Chondrocyte (in vitro differentiated cells): ENCODE data around the gene ZNF354C. TPM values are rescaled to one million over a fixed set of nuclear protein-coding genes. Genes with fewer than 3 reads are reported as not detected.
"Not testable (repeated sequence)": the region's sequence is repeated elsewhere in the genome, so short reads cannot be mapped to it uniquely, and the experiment has no call there.

ENCODE experiments used
- DNase-seq: peaks from one replicate; pipeline ENCODE4 v3.0.0; 2021; ENCODE audit warnings: mixed read lengths, low spot score
- H3K27ac Mint-ChIP-seq: one replicate; pipeline ENCODE4 v1.8.0; 2021; ENCODE audit warnings: mild to moderate bottlenecking, moderate library complexity, mixed read lengths; ENCODE audit not compliant: unreplicated experiment
- H3K27me3 Mint-ChIP-seq: 2 replicates; pipeline ENCODE4 v1.8.0; 2021; ENCODE audit warnings: low read depth, mixed read lengths
- H3K36me3 Mint-ChIP-seq: 2 replicates; pipeline ENCODE4 v1.8.0; 2021; ENCODE audit warnings: low read depth, mixed read lengths
- H3K4me1 Mint-ChIP-seq: 2 replicates; pipeline ENCODE4 v1.8.0; 2021; ENCODE audit warnings: low read depth, mild to moderate bottlenecking, mixed read lengths
- H3K4me3 Mint-ChIP-seq: one replicate; pipeline ENCODE4 v1.8.0; 2021; ENCODE audit warnings: mild to moderate bottlenecking, moderate library complexity, mixed read lengths; ENCODE audit not compliant: unreplicated experiment
- H3K9me3 Mint-ChIP-seq: 2 replicates; pipeline ENCODE4 v1.8.0; 2021; ENCODE audit warnings: low read depth, mixed read lengths
- total RNA-seq: library from RNA; stranded (reverse); gene quantifications from 3 replicates; pipeline ENCODE4 v1.2.1, GENCODE V29; 2021
- TF ChIP-seq, protein P1 (sequence below): fragments of 200-600 bp; sonication (generic); IDR thresholded peaks from 2 replicates; pipeline ENCODE4 v1.5.0; 2021; ENCODE audit warnings: antibody characterized with exemption, mild to moderate bottlenecking, moderate library complexity

Gene ZNF354C
- total RNA-seq, 1 donor from 2014 or later, result 3.5 TPM

DNA sequence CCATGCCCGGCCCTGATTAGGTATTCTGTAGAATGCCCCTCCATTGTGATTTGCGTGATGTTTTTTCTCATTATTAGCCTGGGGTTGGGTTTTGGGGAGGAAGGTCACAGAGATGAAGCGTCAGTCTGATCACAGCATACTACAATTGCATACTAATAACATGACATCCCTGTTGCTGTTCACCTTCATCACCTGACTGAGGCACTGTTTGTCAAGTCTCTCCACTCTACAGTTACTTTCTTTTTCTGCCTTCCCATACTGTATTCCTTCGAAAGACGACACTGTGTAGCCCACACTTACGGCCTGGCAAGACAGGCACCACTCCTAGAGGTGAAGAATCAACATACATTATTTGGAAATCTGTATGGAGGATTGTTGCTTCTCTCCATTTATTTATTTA is 5.5 kb downstream of the ZNF354C start:
- DNase-seq, result no peak
- Mint-ChIP-seq H3K27me3 (no peaks in the 10 kb centered on the region), H3K9me3 (peaks cover 63% of the 10 kb centered on the region), H3K36me3 (peaks cover 42% of the 10 kb centered on the region), H3K27ac (no peak overlapping the region), H3K4me1 (peaks cover 4% of the 10 kb centered on the region), H3K4me3 (no peak overlapping the region)
- TF ChIP-seq, protein P1, sequence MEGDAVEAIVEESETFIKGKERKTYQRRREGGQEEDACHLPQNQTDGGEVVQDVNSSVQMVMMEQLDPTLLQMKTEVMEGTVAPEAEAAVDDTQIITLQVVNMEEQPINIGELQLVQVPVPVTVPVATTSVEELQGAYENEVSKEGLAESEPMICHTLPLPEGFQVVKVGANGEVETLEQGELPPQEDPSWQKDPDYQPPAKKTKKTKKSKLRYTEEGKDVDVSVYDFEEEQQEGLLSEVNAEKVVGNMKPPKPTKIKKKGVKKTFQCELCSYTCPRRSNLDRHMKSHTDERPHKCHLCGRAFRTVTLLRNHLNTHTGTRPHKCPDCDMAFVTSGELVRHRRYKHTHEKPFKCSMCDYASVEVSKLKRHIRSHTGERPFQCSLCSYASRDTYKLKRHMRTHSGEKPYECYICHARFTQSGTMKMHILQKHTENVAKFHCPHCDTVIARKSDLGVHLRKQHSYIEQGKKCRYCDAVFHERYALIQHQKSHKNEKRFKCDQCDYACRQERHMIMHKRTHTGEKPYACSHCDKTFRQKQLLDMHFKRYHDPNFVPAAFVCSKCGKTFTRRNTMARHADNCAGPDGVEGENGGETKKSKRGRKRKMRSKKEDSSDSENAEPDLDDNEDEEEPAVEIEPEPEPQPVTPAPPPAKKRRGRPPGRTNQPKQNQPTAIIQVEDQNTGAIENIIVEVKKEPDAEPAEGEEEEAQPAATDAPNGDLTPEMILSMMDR, result no peak

DNA sequence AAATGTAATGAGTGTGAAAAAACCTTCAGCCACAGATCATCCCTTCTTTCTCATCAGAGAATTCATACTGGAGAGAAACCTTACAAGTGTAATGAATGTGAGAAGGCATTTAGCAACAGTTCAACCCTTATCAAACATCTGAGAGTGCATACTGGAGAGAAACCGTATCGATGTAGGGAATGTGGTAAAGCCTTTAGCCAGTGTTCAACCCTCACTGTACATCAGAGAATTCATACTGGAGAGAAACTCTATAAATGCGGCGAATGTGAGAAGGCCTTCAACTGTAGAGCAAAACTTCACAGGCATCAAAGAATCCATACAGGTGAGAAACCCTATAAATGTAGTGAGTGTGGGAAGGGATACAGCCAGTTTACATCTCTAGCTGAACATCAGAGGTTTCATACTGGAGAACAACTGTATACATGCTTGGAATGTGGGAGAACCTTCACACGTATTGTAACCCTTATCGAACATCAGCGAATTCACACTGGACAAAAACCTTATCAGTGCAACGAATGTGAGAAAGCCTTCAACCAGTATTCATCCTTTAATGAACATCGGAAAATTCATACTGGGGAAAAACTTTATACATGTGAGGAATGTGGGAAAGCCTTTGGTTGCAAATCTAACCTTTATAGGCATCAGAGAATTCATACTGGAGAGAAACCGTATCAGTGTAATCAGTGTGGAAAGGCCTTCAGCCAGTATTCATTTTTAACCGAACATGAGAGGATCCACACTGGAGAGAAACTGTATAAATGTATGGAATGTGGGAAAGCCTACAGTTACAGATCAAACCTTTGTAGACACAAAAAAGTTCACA is 19.2 kb downstream of the ZNF354C start:
- H3K4me1 Mint-ChIP-seq, result no peaks in the 10 kb centered on the region
- peaks cover 66% of the 10 kb centered on the region for H3K36me3 Mint-ChIP-seq
- no peak for DNase-seq
- H3K4me3 Mint-ChIP-seq, result no peak overlapping the region
- H3K9me3 Mint-ChIP-seq, result peaks cover 74% of the 10 kb centered on the region
- TF ChIP-seq, protein P1, result no peak
- H3K27me3 Mint-ChIP-seq, result no peaks in the 10 kb centered on the region
- no peak overlapping the region for H3K27ac Mint-ChIP-seq

GRCh38 chr5:179080724-179081123 is 20.6 kb downstream of the ZNF354C start:
- Mint-ChIP-seq H3K9me3 (peaks cover 75% of the 10 kb centered on the region), H3K27me3 (no peaks in the 10 kb centered on the region)
- TF ChIP-seq, protein P1, result no peak

GRCh38 chr5:179089502-179089901 is 29.3 kb downstream of the ZNF354C start:
- H3K27me3 Mint-ChIP-seq, result no peaks in the 10 kb centered on the region
- TF ChIP-seq, protein P1, result no peak
- peaks cover 28% of the 10 kb centered on the region for H3K36me3 Mint-ChIP-seq
- H3K9me3 Mint-ChIP-seq, result peaks cover 73% of the 10 kb centered on the region
- no peak overlapping the region for H3K4me3 Mint-ChIP-seq
- H3K27ac Mint-ChIP-seq, result no peak overlapping the region
- DNase-seq, result no peak
- no peaks in the 10 kb centered on the region for H3K4me1 Mint-ChIP-seq

More at GRCh38 chr5:179080724-179081123, 20.6 kb downstream of the ZNF354C start:
- no peak overlapping the region for H3K4me3 Mint-ChIP-seq
- DNase-seq, result no peak
- no peak overlapping the region for H3K27ac Mint-ChIP-seq
- H3K4me1 Mint-ChIP-seq, result no peaks in the 10 kb centered on the region
- peaks cover 65% of the 10 kb centered on the region for H3K36me3 Mint-ChIP-seq

DNA sequence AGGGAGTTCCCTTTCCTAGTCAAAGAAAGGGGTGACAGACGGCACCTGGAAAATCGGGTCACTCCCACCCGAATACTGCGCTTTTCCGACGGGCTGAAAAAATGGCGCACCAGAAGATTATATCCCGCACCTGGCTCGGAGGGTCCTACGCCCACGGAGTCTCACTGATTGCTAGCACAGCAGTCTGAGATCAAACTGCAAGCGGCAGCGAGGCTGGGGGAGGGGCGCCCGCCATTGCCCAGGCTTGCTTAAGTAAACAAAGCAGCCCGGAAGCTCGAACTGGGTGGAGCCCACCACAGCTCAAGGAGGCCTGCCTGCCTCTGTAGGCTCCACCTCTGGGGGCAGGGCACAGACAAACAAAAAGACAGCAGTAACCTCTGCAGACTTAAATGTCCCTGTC is 41.1 kb downstream of the ZNF354C start:
- not testable (repeated sequence) for H3K4me1 Mint-ChIP-seq, H3K27me3 Mint-ChIP-seq, DNase-seq, H3K27ac Mint-ChIP-seq, H3K4me3 Mint-ChIP-seq
- H3K9me3 Mint-ChIP-seq, result peaks cover 34% of the 10 kb centered on the region
- peaks cover 24% of the 10 kb centered on the region for H3K36me3 Mint-ChIP-seq

DNA sequence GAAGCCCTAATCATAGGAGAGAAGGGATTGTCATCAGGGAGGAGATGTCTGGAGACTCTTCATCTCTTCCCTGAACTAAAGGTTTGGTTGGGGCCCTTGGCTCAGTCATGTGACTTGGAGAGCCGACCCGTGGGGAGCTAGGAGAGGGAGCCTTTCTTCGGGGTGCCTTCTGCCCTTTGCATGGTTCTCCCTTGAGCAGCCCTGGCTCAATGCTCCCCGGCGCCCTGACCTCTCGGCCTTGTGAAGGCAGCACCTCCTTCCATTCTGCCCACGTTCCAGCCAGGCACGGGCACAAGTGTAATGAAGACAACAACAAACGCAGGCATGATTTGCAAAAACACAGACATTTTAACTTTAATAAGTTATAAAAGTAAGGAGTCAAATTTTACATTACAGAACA is 50.4 kb downstream of the ZNF354C start:
- peaks cover 49% of the 10 kb centered on the region for H3K9me3 Mint-ChIP-seq
- no peak overlapping the region for H3K27ac Mint-ChIP-seq
- H3K4me1 Mint-ChIP-seq, result no peaks in the 10 kb centered on the region
- no peaks in the 10 kb centered on the region for H3K27me3 Mint-ChIP-seq
- no peak for DNase-seq
- H3K36me3 Mint-ChIP-seq, result peaks cover 22% of the 10 kb centered on the region
- TF ChIP-seq, protein P1, result no peak
- no peak overlapping the region for H3K4me3 Mint-ChIP-seq
